ENCODE results near the gene FXYD5. TPM values are rescaled to one million over a fixed set of nuclear protein-coding genes. Genes with fewer than 3 reads are reported as not detected.

Gene FXYD5
- total and polyA plus RNA-seq, 9 of the 15 experiments (the other 6 are each of a cell fraction or from before 2014, with no cell fraction given): 104 to 537 (median 174) TPM

- TF ChIP-seq CREB3 (tag; conservative IDR thresholded peaks at IDR 0.05; ENCODE audit: low read depth): no peak
- no peak for TF ChIP-seq TBL1XR1 (IDR thresholded peaks at IDR 0.05; ENCODE audit: low read length in 2 of 2)
- TF ChIP-seq MLX (CRISPR knock-in tag; conservative IDR thresholded peaks at IDR 0.05): no peak
- TF ChIP-seq SAFB2 (IDR thresholded peaks at IDR 0.05; ENCODE audit: borderline replicate concordance, low read depth, low read length, severe bottlenecking): no peak
- no peak for TF ChIP-seq NR4A1 (CRISPR knock-in tag; IDR thresholded peaks at IDR 0.05)
- TF ChIP-seq NR4A1 (tag; IDR thresholded peaks at IDR 0.05): no peak
- TF ChIP-seq ZNF282 (CRISPR knock-in tag; IDR thresholded peaks at IDR 0.05): no peak; the same call in 1 of the 2 replicates
- no peak for TF ChIP-seq TCF7L2 (IDR thresholded peaks at IDR 0.05; ENCODE audit: low read depth, low read length)
- no peak for TF ChIP-seq ZNF408 (CRISPR knock-in tag; IDR thresholded peaks at IDR 0.05; ENCODE audit: low read depth)
- no peak for TF ChIP-seq REST (IDR thresholded peaks at IDR 0.05; ENCODE audit: borderline replicate concordance)
- TF ChIP-seq REST (CRISPR knock-in tag; IDR thresholded peaks at IDR 0.05; ENCODE audit: low read depth): no peak
- TF ChIP-seq JUND (IDR thresholded peaks at IDR 0.05; ENCODE audit: borderline replicate concordance, low read depth, low read length): no peak
- TF ChIP-seq JUND (tag; IDR thresholded peaks at IDR 0.05; ENCODE audit: borderline replicate concordance, low read depth, low read length): no peak
- TF ChIP-seq FOXA1 (IDR thresholded peaks at IDR 0.05; ENCODE audit: borderline replicate concordance): no peak
- no peak for TF ChIP-seq FOXO4 (CRISPR knock-in tag; IDR thresholded peaks at IDR 0.05)
Measured at GRCh38 chr19:35105411-35106290, 48.9 kb upstream of the FXYD5 start (continued).
